ENCODE measurements around the gene ZNF319.
"Not testable (repeated sequence)": the region's sequence is repeated elsewhere in the genome, so short reads cannot be mapped to it uniquely, and the experiment has no call there.

Gene ZNF319

DNA sequence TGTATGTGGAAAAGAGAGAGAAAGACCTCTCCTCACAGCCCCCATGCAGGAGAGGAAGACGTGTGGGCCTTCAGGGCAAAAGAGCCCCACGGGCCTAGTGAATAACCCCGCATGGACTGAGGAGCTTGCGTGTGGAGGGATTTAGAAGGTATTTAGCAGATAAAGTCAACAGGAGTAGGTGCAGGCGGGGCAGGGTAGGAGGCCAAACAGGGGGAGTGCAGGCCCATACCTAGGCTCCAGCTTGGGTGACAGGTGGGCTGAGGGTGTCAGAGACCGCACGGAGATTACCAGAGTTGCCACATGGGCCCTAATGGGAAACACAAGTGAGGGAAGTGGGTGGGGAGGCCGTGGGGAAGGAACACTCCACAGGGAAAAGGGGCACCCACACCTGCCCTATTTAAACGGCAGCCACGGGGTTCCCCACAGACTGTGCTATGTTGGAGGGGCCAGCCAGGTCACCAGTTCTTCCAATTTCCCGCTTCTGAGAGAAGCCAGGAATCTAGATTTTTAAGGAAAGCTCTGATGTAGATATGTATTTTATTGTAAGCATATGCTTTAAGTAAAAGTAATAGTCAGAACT lies 21.4 kb downstream of the ZNF319 start:
- DNase-seq (ENCODE audit: low spot score) = no peak
- FAIRE-seq = no peak

GRCh38 chr16:57978070-57978465 lies 22.4 kb downstream of the ZNF319 start:
- not testable (repeated sequence) for FAIRE-seq; DNase-seq (ENCODE audit: low spot score)

GRCh38 chr16:57977418-57978069 lies 22.9 kb downstream of the ZNF319 start:
- FAIRE-seq (no peak), DNase-seq (ENCODE audit: low spot score) (no peak)

- FAIRE-seq = no peak
Observed at GRCh38 chr16:57976331-57976796, 24.1 kb downstream of the ZNF319 start.

DNA sequence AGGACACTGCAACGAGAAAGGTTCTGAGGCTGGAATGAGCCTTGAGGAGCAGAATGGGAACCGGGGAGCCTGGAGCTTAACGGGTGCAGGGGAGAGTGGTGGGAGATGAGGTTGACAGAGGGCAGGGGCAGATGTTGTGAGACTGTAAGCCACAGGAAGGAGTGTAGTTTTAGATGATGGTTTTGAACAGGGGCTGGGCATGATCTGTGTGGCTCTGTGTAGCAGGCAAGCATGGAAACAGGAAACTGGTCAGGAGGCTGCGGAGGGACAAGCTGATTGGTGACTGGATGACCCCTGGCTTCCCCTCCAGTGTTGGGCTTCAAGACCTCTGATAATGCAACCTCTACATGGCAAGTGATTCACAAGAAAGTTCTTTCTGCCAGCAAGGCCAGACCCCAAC lies 28.2 kb downstream of the ZNF319 start:
- no peak for FAIRE-seq
- DNase-seq (ENCODE audit: low spot score) = no peak

More at GRCh38 chr16:57976331-57976796, 24.1 kb downstream of the ZNF319 start:
- no peak for DNase-seq (ENCODE audit: low spot score)

DNA sequence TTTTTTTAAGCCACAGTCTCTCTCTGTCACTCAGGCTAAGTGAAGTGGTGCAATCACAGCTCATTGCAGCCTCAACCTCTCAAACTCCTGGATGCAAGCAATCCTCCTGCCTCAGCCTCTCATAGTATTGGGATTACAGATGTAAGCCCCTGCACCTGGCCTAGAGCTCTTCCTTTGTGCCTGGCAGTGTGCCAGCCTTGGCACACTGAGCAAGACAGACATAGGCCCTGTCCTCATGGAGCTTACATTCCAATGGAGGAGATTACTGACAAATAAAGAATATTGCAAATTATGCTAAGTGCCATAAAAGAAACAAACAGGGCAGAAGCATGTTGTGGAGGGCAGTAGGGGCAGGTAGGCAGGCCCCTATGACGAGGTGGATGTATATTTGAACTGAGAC lies 28.6 kb downstream of the ZNF319 start:
- DNase-seq (ENCODE audit: low spot score) (no peak), FAIRE-seq (no peak)

- no peak for FAIRE-seq
- no peak for DNase-seq (ENCODE audit: low spot score)
Observed at GRCh38 chr16:57970970-57971369, 29.5 kb downstream of the ZNF319 start, which contains the start of gene CNGB1. Gene CNGB1, minus strand, starts transcription at chr16:57971128. Its CDS starts 3,842 bp downstream, at chr16:57967286.

GRCh38 chr16:57970319-57970718 lies 30.2 kb downstream of the ZNF319 start:
- DNase-seq (ENCODE audit: low spot score) = no peak
- no peak for FAIRE-seq

DNA sequence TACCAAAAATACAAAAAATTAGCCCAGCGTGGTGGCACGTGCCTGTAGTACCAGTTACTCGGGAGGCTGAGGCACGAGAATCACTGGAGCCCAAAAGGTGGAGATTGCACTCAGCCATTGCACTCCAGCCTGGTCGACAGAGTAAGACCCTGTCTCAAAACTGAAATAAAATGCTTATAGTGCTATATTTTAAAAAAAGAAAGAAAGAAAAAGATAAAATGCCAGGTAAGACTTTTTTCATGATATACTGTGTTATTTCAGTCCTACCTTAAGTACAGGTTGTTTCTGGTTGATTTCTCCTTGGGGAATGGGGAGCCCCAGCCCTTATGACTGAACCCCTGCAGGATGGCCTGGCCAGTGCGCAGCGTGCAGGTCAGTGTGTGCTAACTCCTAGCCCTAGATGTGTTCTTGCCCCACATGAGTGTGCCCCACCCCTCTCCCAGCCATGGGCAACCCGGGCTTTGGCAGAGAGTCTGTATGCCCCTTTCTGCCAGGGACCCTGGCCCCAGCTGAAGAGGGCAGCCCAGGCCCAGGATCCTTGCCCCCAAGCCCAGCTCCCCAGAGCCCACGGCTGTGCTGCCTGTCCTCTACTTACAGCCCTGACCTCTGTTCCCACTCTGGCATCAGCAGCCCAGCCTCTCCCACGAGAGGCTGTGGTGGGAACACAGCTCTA lies 30.9 kb downstream of the ZNF319 start:
- no peak for FAIRE-seq

GRCh38 chr16:57967916-57968315 lies 32.6 kb downstream of the ZNF319 start:
- FAIRE-seq (no peak), DNase-seq (ENCODE audit: low spot score) (no peak)

More for the DNA sequence above, 30.9 kb downstream of the ZNF319 start:
- no peak for DNase-seq (ENCODE audit: low spot score)

GRCh38 chr16:57966986-57967385 lies 33.5 kb downstream of the ZNF319 start:
- FAIRE-seq (no peak), DNase-seq (ENCODE audit: low spot score) (no peak)

DNA sequence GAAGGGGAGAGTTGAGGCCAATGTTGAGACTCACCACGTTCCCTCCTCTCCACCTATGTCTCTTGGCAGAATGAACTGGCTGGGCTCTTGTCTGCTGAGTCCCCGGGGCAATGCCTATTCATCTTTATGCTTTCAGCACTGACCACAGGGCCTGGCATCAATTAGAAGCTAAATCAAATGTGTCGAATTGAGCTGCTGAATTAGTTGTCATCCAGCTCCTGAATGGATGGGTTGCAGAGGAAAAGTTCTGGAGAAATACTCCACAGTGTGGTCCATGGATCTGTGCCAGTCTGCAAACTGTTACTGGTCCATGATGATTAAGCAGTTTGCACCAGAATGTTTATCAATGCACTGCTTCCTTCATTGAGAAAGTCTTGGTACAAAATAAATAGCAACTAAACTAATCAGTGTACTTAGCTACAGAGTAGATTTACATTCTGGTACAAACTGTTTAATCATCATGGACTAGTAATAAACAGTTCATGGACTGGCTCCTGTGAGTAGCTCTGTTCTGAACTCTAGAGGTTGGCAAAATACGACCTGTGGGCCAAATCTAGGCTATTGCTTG lies 34.2 kb downstream of the ZNF319 start:
- DNase-seq (ENCODE audit: low spot score) = no peak
- no peak for FAIRE-seq

DNA sequence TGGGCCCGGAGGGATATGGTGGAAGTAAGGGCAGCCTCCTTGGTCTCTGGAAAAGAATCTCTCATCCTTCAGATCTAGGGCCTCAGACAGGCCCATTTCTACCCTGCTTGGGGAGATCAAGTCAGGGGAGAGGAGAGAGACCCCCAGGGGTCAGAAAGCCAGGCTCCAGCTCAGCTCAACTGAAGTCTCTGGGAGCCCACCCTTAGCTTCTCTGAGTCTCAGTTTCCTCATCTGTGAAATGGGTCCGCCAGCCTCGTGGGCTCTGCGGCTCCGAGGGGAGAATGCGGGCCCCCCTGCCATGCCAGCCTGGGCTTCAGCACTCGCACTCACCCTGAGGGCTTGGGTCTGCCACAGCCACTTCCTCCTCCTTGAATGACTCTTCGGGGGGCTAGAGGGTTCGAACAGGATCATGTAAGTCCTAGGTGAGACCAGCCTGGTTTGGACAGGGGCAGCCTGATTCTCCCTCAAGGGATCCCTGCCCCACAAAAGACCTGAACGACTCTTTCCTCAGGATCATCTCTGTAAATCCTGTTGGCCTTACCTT lies 36.2 kb downstream of the ZNF319 start:
- DNase-seq (ENCODE audit: low spot score) (no peak), FAIRE-seq (no peak)

- FAIRE-seq (no peak), DNase-seq (ENCODE audit: low spot score) (no peak)
Observed at GRCh38 chr16:57962756-57963155, 37.7 kb downstream of the ZNF319 start.

- DNase-seq (ENCODE audit: low spot score) (no peak), FAIRE-seq (no peak)
Observed at GRCh38 chr16:57962046-57962445, 38.4 kb downstream of the ZNF319 start.

DNA sequence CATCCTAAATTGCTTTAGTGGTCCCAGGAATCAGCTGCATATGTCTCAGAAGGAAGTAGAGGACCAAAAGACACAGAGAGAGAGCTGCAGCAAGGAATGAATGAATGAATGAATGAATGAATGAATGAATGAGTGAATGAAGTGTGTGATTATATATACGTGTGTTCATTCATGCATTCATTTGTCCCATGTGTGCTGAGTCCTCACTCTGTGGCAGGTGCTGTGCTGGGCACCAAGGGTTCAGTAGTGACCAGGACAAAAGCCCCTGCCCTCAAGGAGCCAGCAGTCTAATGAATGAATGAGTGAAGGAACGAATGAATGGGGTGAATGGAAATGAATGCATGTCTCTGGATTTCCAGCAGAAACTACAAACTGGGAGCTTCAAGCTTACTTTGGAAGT lies 38.9 kb downstream of the ZNF319 start:
- no peak for DNase-seq (ENCODE audit: low spot score)
- FAIRE-seq = no peak

DNA sequence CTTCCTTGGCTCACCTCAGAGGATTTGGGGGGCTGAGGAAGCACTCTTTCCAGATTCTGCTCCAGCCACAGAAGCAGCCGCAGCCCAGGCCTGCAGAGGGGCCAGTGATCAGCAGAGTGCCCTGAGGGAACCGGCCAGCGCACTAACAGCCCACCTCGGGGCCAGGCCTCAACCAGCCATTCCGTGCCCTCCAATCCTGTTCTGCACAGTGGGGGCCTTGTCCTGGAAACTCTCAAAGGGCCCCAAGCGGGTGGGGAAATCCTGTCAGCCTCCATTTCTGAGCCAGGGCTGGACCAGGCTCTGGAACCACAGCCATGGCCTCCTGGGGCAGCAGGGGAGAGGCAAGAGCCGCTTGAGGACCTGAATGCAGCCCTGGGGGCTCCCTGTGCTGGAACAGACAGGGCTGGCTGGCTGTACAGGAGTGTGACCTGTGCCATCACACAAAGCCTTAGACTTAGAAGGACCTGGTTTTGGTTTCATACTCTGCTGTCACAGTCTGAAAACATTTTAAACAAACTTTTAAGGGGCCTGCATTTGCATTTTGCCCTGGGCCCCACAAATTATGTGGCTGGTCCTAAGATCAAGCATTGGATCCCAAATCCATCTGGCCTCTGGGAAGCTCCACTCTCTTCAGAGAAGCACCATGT lies 39.5 kb downstream of the ZNF319 start:
- DNase-seq (ENCODE audit: low spot score) (no peak), FAIRE-seq (no peak)

GRCh38 chr16:57960310-57960709 lies 40.2 kb downstream of the ZNF319 start:
- DNase-seq (ENCODE audit: low spot score) (no peak), FAIRE-seq (no peak)

DNA sequence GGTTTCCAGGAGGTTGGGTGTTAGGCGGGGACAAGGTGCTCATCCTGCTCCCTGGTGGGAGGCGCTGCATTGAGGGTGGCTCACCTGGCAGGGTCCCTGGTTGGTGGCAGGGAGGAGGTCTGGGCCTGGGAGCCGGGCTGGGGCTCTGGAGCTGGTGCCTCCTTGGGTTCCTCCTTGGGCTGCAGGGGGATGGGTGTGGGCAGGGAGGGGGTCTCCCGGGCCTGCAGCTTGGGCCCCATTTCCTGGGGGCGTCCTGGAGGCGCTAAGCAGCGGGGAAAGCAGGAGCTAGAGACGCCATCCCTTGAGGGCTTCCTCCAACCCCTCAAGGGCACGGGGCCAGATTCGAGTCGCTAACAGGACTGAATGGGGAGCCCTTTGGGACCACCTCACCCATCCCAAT lies 40.7 kb downstream of the ZNF319 start:
- DNase-seq (ENCODE audit: low spot score) = no peak
- FAIRE-seq = no peak

DNA sequence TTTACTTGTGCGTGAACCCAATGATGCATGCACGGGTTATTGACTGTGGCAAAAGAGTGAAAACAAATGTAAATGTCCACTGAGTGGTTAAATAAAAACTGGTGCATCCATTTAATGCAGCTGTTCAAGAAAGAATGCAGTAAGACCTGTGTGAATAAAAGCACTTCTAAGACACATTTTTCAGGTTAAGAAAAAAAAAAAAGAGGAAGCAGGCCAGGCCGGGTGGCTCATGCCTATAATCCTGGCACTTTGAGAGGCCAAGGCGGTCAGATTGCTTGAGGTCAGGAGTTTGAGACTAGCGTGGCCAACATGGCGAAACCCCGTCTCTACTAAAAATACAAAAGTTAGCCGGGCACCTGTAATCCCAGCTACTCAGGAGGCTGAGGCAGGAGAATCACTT lies 41.4 kb downstream of the ZNF319 start:
- DNase-seq (ENCODE audit: low spot score) = no peak
- no peak for FAIRE-seq

DNA sequence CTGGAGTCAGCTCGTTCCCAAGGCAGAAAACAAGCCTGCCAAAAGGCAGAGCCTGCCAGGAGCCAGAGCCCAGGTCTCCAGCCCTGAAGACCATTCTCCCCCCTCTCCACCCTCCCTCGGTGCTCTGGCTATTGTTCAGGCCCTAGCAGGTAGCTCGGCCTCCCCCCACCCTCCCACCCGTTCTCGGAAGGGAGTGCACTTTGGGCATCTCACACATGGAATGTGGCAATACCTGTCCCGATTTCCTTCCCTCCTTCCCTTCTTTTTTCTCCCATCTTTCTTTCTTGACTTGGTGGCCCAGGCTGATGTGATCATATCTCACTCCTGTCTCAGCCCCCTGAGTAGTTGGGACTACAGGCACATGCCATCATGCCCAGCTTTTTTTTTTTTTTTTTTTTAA lies 41.9 kb downstream of the ZNF319 start:
- no peak for FAIRE-seq
- no peak for DNase-seq (ENCODE audit: low spot score)

Data from RCC 7860 (cell line).